HCT116 (cell line): ENCODE data around the gene MPP1.

Experiments
- CEBPB ChIP-seq: IDR thresholded peaks from 2 replicates; pipeline ENCODE4 v1.6.1; 2012; ENCODE audit warnings: low read depth
- EZH2 ChIP-seq: fragments of 200-600 bp; sonication (generic); IDR thresholded peaks from 2 replicates; pipeline ENCODE4 v1.6.1; 2017; ENCODE audit warnings: antibody characterized with exemption, mixed run types
- EZH2phosphoT487 ChIP-seq: fragments of 200-600 bp; IDR thresholded peaks from 2 replicates; pipeline ENCODE4 v1.6.1; 2018; ENCODE audit warnings: antibody characterized with exemption, borderline replicate concordance
- FOSL1 ChIP-seq: IDR thresholded peaks from 2 replicates; pipeline ENCODE4 v1.6.1; 2012; ENCODE audit warnings: low read depth
- POLR2A ChIP-seq: IDR thresholded peaks from 2 replicates; pipeline ENCODE4 v1.7.0; 2011; ENCODE audit warnings: borderline replicate concordance; ENCODE audit not compliant: insufficient read depth, insufficient read length; ENCODE audit errors: extremely low read depth
- POLR2AphosphoS5 ChIP-seq: IDR thresholded peaks from 2 replicates; pipeline ENCODE4 v1.6.1; 2011; ENCODE audit warnings: mild to moderate bottlenecking, low read depth, low read length, moderate library complexity
- SIN3A ChIP-seq: IDR thresholded peaks from 2 replicates; pipeline ENCODE4 v1.6.1; 2012; ENCODE audit warnings: low read depth
- SRF ChIP-seq: IDR thresholded peaks from 2 replicates; pipeline ENCODE4 v1.6.1; 2012; ENCODE audit warnings: low read depth
- YY1 ChIP-seq: IDR thresholded peaks from 2 replicates; pipeline ENCODE4 v1.6.1; 2011; ENCODE audit warnings: low read length, low read depth, moderate library complexity, mild to moderate bottlenecking; ENCODE audit not compliant: insufficient replicate concordance; ENCODE audit errors: extremely low read depth
- ZFX ChIP-seq: fragments of 450-650 bp; IDR thresholded peaks from 2 replicates; pipeline ENCODE4 v1.6.1; 2017
- ZNF274 ChIP-seq: fragments of 200-500 bp; sonication (Bioruptor generic); IDR thresholded peaks from 2 replicates; pipeline ENCODE4 v1.6.1; 2014; ENCODE audit warnings: mild to moderate bottlenecking, low read depth, low read length, inconsistent platforms
- TF ChIP-seq, protein P1 (sequence below), 3 experiments: fragments of 200-600 bp in 1 of 3; sonication (generic) in 1 of 3; IDR thresholded peaks in 2 of 3; conservative IDR thresholded peaks in 1 of 3; 2 replicates each; pipeline ENCODE4 v1.5.1; 2012 to 2017; ENCODE audit warnings: low read depth in 2 of 3, low read length in 2 of 3, antibody characterized with exemption in 1 of 3, borderline replicate concordance in 1 of 3, control low read depth in 1 of 3, mild to moderate bottlenecking in 1 of 3, mixed read lengths in 1 of 3, mixed run types in 1 of 3, moderate library complexity in 1 of 3; ENCODE audit not compliant: insufficient read depth in 1 of 3
- TF ChIP-seq, protein P2 (sequence below): IDR thresholded peaks from 2 replicates; pipeline ENCODE4 v1.6.1; 2012; ENCODE audit warnings: low read depth
- TF ChIP-seq, protein P3 (sequence below): IDR thresholded peaks from 2 replicates; pipeline ENCODE4 v1.6.1; 2012

DNA sequence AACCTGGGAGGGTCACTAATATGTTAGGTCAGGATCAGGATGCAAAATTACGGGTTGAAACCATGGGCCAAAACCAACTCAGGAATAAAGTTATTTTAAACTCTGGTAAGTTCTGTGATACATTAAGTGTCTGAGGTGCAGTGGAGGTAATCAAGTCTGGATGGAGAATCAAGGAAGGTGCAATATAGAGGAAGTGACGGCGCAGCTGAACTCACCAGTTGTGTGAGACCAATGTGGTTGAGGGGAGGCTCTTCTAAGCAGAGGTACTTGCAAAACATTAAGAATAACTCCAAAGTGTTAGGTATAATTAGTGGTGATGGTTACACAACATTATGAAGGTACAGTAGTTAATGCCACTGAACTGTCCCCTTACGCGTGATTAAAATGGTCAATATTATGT is 74.1 kb downstream of the MPP1 start:
- no peak for TF ChIP-seq EZH2
- no peak for TF ChIP-seq POLR2A
- TF ChIP-seq ZNF274: no peak
- TF ChIP-seq, protein P1, sequence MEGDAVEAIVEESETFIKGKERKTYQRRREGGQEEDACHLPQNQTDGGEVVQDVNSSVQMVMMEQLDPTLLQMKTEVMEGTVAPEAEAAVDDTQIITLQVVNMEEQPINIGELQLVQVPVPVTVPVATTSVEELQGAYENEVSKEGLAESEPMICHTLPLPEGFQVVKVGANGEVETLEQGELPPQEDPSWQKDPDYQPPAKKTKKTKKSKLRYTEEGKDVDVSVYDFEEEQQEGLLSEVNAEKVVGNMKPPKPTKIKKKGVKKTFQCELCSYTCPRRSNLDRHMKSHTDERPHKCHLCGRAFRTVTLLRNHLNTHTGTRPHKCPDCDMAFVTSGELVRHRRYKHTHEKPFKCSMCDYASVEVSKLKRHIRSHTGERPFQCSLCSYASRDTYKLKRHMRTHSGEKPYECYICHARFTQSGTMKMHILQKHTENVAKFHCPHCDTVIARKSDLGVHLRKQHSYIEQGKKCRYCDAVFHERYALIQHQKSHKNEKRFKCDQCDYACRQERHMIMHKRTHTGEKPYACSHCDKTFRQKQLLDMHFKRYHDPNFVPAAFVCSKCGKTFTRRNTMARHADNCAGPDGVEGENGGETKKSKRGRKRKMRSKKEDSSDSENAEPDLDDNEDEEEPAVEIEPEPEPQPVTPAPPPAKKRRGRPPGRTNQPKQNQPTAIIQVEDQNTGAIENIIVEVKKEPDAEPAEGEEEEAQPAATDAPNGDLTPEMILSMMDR (IDR thresholded peaks at IDR 0.05 in 2 of 3, conservative IDR thresholded peaks at IDR 0.05 in 1 of 3; ENCODE audit: borderline replicate concordance in 1 of 3, insufficient read depth in 1 of 3, low read depth in 2 of 3, low read length in 2 of 3): no peak
- TF ChIP-seq YY1: no peak
- TF ChIP-seq FOSL1: no peak
- no peak for TF ChIP-seq POLR2AphosphoS5
- TF ChIP-seq SIN3A: no peak
- no peak for TF ChIP-seq EZH2phosphoT487
- TF ChIP-seq, protein P2, sequence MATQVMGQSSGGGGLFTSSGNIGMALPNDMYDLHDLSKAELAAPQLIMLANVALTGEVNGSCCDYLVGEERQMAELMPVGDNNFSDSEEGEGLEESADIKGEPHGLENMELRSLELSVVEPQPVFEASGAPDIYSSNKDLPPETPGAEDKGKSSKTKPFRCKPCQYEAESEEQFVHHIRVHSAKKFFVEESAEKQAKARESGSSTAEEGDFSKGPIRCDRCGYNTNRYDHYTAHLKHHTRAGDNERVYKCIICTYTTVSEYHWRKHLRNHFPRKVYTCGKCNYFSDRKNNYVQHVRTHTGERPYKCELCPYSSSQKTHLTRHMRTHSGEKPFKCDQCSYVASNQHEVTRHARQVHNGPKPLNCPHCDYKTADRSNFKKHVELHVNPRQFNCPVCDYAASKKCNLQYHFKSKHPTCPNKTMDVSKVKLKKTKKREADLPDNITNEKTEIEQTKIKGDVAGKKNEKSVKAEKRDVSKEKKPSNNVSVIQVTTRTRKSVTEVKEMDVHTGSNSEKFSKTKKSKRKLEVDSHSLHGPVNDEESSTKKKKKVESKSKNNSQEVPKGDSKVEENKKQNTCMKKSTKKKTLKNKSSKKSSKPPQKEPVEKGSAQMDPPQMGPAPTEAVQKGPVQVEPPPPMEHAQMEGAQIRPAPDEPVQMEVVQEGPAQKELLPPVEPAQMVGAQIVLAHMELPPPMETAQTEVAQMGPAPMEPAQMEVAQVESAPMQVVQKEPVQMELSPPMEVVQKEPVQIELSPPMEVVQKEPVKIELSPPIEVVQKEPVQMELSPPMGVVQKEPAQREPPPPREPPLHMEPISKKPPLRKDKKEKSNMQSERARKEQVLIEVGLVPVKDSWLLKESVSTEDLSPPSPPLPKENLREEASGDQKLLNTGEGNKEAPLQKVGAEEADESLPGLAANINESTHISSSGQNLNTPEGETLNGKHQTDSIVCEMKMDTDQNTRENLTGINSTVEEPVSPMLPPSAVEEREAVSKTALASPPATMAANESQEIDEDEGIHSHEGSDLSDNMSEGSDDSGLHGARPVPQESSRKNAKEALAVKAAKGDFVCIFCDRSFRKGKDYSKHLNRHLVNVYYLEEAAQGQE: no peak
- no peak for TF ChIP-seq SRF
- TF ChIP-seq, protein P3, sequence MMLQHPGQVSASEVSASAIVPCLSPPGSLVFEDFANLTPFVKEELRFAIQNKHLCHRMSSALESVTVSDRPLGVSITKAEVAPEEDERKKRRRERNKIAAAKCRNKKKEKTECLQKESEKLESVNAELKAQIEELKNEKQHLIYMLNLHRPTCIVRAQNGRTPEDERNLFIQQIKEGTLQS: no peak
- TF ChIP-seq ZFX: no peak
- TF ChIP-seq CEBPB: no peak
